Lower leg skin (tissue), 3 donors: ENCODE results near the gene TRAK1.

Experiments
- CTCF ChIP-seq, 3 donors: fragments of 450-650 bp; IDR thresholded peaks; one replicate each; pipeline ENCODE4 v1.5.1; 2016; ENCODE audit warnings: antibody characterized with exemption in 3 of 3, mild to moderate bottlenecking in 3 of 3, moderate library complexity in 2 of 3
- POLR2A ChIP-seq, 2 donors: fragments of 450-650 bp; IDR thresholded peaks; one replicate each; pipeline ENCODE4 v1.6.1; 2016 to 2017; ENCODE audit warnings: antibody characterized with exemption in 2 of 2, mild to moderate bottlenecking in 1 of 2, moderate library complexity in 1 of 2

GRCh38 chr3:42061025-42061712 is 30.0 kb upstream of the TRAK1 start:
- TF ChIP-seq CTCF (IDR thresholded peaks at IDR 0.05) (no peak), POLR2A (IDR thresholded peaks at IDR 0.05) (no peak)
